KMS-11 (cell line): ENCODE results near the gene TMEM40.

Experiments
- H2AFZ ChIP-seq: fragments of 200-600 bp; sonication (generic); 2 replicates; pipeline ENCODE4 v1.6.1; 2016; ENCODE audit warnings: antibody characterized with exemption, mixed run types, low read depth
- H3K27ac ChIP-seq: fragments of 200-600 bp; sonication (generic); 2 replicates; pipeline ENCODE4 v1.6.1; 2016; ENCODE audit warnings: mild to moderate bottlenecking, mixed run types
- H3K27me3 ChIP-seq: fragments of 200-600 bp; sonication (generic); 2 replicates; pipeline ENCODE4 v1.6.1; 2017; ENCODE audit warnings: mild to moderate bottlenecking, low read depth, mixed run types, moderate library complexity; ENCODE audit not compliant: insufficient read depth
- H3K36me3 ChIP-seq: fragments of 200-600 bp; sonication (generic); 2 replicates; pipeline ENCODE4 v1.6.1; 2017; ENCODE audit warnings: mild to moderate bottlenecking, mixed run types; ENCODE audit not compliant: insufficient read depth
- H3K4me1 ChIP-seq: fragments of 200-600 bp; sonication (generic); 2 replicates; pipeline ENCODE4 v1.6.1; 2016; ENCODE audit warnings: mild to moderate bottlenecking, low read depth, mixed run types; ENCODE audit not compliant: poor library complexity, severe bottlenecking
- H3K4me2 ChIP-seq: fragments of 200-600 bp; sonication (generic); 2 replicates; pipeline ENCODE4 v1.7.0; 2016; ENCODE audit warnings: mild to moderate bottlenecking, mixed run types
- H3K4me3 ChIP-seq: fragments of 200-600 bp; sonication (generic); IDR thresholded peaks from 2 replicates; pipeline ENCODE4 v1.6.1; 2017; ENCODE audit warnings: low read depth, low read length, mixed read lengths; ENCODE audit not compliant: insufficient read depth
- H3K79me2 ChIP-seq: fragments of 200-600 bp; sonication (generic); 2 replicates; pipeline ENCODE4 v1.6.1; 2016; ENCODE audit warnings: low read depth, mixed run types; ENCODE audit not compliant: insufficient read depth
- H3K9ac ChIP-seq: fragments of 200-600 bp; sonication (generic); 2 replicates; pipeline ENCODE4 v1.6.1; 2016; ENCODE audit warnings: mild to moderate bottlenecking, mixed run types
- H4K20me1 ChIP-seq: fragments of 200-600 bp; sonication (generic); 2 replicates; pipeline ENCODE4 v1.6.1; 2016; ENCODE audit warnings: mild to moderate bottlenecking, mixed run types; ENCODE audit not compliant: insufficient read depth
- CTCF ChIP-seq: fragments of 200-600 bp; sonication (generic); conservative IDR thresholded peaks from 2 replicates; pipeline ENCODE4 v1.6.1; 2017; ENCODE audit warnings: low read depth, mild to moderate bottlenecking, antibody characterized with exemption, low read length, moderate library complexity, mixed read lengths

Gene TMEM40

GRCh38 chr3:12695112-12695511 lies 63.9 kb downstream of the TMEM40 start:
- no peak overlapping the region for H3K4me2 ChIP-seq

GRCh38 chr3:12692444-12692843 lies 66.6 kb downstream of the TMEM40 start:
- no peak overlapping the region for H3K27ac ChIP-seq
- TF ChIP-seq CTCF, result no peak
- peaks cover 15% of the 10 kb centered on the region for H3K4me1 ChIP-seq
- H3K9ac ChIP-seq, result no peak overlapping the region
- H3K27me3 ChIP-seq, result no peaks in the 10 kb centered on the region
- H3K36me3 ChIP-seq, result no peaks in the 10 kb centered on the region
- no peak overlapping the region for H3K4me3 ChIP-seq
- H3K79me2 ChIP-seq, result no peaks in the 10 kb centered on the region
- H2AFZ ChIP-seq, result no peak overlapping the region
- no peaks in the 10 kb centered on the region for H4K20me1 ChIP-seq
- H3K4me2 ChIP-seq, result no peak overlapping the region

More at GRCh38 chr3:12695112-12695511, 63.9 kb downstream of the TMEM40 start:
- Histone ChIP-seq H3K79me2 (no peaks in the 10 kb centered on the region), H2AFZ (no peak overlapping the region), H3K27me3 (no peaks in the 10 kb centered on the region), H3K4me1 (peaks cover 12% of the 10 kb centered on the region), H3K27ac (no peak overlapping the region), H3K9ac (no peak overlapping the region), H3K36me3 (no peaks in the 10 kb centered on the region), H3K4me3 (no peak overlapping the region), H4K20me1 (no peaks in the 10 kb centered on the region)
- TF ChIP-seq CTCF, result no peak

DNA sequence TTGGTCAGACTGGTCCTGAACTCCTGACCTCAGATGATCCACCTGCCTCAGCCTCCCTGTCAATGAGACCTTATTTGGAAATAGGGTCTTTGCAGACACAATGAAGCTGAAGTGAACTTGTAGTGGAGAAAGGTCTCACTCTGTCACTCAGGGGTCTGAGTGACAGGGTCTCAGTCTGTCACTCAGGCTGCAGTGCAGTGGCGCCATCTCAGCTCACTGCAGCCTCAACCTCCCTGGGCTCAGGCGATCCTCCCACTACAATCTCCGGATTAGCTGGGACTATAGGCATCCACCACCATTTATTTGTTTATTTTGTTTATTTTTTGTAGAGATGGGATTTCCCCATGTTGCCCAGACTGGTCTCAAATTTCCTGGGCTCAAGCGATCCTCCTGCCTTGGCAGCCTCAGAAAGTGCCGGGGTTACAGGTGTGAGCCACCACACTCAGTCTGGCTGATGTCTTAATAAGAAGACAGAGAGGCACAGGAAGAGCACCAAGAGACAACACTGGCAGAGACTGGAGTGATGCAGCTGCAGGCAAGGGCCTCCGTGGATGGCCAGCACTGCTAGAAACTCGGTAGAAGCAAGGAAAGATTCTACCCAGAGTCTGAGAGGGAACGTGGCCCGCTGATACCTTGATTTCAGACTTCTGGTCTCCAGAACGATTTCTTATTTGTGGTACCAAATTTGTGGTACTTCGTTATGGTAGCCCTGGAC lies 68.9 kb downstream of the TMEM40 start:
- Histone ChIP-seq H3K4me3 (no peak overlapping the region), H2AFZ (peak overlapping the region; percentile 22; the same call in 1 of the 2 replicates), H3K4me1 (peaks cover 15% of the 10 kb centered on the region), H3K9ac (no peak overlapping the region), H3K4me2 (0 out of 2 replicates have a peak overlapping the region, but pooled peaks have one; percentile 39), H3K79me2 (no peaks in the 10 kb centered on the region), H3K36me3 (no peaks in the 10 kb centered on the region), H3K27ac (no peak overlapping the region), H3K27me3 (no peaks in the 10 kb centered on the region), H4K20me1 (no peaks in the 10 kb centered on the region)
- no peak for TF ChIP-seq CTCF

DNA sequence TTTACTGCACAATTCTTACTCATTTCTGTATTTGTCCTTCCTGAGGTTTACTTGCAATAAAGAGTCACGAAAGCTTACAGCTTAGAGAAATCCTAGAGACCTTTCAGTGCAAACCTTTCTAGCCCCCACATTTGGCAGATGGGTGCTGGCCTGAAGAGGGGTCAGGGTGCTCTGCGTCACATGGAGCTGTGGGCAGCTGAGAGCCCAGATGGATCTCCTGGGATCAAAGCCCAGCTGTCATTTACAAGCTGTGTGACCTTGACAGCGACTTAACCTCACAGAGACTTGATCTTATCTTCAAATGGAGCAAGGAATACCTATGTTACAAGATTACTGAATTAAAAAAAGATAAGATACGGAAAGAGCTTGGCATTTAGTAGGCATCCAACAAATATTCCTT lies 71.1 kb downstream of the TMEM40 start:
- Histone ChIP-seq H3K27ac (no peak overlapping the region), H2AFZ (no peak overlapping the region)
- TF ChIP-seq CTCF, result no peak

More for the DNA sequence above, 71.1 kb downstream of the TMEM40 start:
- no peak overlapping the region for H3K9ac ChIP-seq
- H3K36me3 ChIP-seq, result no peaks in the 10 kb centered on the region
- H3K27me3 ChIP-seq, result no peaks in the 10 kb centered on the region
- no peaks in the 10 kb centered on the region for H4K20me1 ChIP-seq
- H3K4me3 ChIP-seq, result no peak overlapping the region
- no peak overlapping the region for H3K4me2 ChIP-seq
- no peaks in the 10 kb centered on the region for H3K79me2 ChIP-seq
- H3K4me1 ChIP-seq, result peaks cover 12% of the 10 kb centered on the region
